Measurements from ENCODE around the gene OVOL3.
A peak's percentile ranks its signal among the peaks of the same experiment; 100 is the strongest.
"Not testable (repeated sequence)": the region's sequence is repeated elsewhere in the genome, so short reads cannot be mapped to it uniquely, and the experiment has no call there.

The OVOL3 gene

DNA sequence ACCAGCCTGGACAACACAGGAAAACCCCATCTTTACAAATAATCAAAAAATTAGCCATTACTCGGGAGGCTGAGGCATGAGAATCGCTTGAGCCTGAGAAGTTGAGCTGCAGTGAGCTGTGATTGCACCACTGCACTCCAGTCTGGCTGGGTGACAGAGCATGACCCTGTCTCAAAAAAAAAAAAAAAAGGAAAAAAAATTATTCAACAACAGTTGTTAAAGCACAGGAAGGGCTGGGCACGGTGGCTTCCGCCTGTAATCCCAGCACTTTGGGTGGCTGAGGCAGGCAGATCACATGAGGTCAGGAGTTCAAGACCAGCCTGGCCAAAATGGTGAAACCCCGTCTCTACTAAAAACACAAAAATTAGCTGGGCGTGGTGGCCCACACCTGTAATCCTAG, 20.3 kb downstream of the OVOL3 start:
- not testable (repeated sequence) for DNase-seq (ENCODE audit: low read depth in 2 of 2)

DNA sequence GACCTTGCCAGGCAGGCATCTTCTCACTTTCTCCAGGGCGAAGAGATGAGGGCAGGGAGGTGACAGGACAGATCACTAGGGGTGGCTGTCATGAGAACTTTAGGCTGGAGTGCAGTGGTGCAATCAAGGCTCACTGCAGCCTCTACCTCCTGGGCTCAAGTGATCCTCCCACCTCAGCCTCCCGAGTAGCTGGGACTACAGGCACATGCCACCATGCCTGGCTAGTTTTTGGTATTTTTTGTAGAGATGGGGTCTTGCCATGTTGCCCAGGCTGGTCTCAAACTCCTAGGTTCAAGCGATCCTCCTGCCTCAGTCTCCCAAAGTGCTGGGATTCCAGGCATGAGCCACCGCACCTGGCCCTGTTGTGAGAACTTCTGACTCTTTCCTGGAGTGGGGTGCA, 23.9 kb downstream of the OVOL3 start:
- not testable (repeated sequence) for DNase-seq (ENCODE audit: low read depth in 2 of 2)

DNA sequence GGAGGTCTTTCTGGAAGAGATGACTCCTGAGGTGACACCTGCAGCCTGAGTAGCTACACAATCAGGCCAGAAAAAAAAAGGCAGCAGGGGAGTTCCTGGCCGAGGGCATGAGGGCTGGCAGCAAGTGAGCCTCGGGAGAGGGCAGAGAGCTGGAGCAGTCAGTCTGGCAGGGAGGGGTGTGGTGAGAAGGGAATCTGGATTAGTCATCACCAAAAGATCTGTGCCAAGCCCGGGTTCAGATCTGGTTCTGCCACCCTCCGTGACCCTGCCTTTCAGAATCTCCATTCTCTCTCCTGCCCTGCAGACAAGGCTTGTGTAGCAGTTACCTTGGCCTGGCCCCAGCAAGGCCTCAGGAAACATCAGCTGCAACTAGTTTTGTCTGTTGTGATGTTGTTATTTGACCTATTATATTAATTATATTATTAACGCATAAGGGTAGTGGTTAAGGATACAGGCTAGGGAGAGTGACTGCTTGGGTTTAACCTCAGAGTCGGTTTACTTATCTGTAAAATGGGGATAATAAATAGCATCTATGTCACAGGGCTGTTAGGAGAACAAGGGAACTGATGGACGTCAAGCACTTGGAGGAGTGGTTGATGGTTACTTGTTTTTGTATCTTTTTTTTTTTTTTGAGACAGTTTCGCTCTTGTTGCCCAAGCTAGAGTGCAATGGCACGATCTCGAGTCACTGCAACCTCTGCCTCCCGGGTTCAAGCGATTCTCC, 26.2 kb downstream of the OVOL3 start:
- DNase-seq (ENCODE audit: low read depth in 2 of 2): no peak

DNA sequence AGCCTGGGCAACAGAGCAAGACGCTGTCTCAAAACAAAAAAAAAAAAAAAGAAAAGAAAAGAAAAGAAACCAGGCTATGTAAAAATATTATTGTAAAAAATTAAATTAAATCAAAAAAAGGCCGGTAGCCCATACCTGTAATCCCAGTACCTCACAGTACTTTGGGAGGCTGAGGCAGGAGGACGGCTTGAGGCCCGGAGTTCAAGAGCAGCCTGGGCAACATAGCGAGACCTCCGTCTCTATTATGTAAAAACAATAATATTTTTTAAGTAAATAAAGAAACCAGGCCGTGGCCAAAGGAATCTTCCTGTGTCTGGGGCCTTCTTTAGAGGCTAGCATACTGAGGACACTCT, 28.2 kb downstream of the OVOL3 start:
- DNase-seq (ENCODE audit: low read depth in 2 of 2): no peak

DNA sequence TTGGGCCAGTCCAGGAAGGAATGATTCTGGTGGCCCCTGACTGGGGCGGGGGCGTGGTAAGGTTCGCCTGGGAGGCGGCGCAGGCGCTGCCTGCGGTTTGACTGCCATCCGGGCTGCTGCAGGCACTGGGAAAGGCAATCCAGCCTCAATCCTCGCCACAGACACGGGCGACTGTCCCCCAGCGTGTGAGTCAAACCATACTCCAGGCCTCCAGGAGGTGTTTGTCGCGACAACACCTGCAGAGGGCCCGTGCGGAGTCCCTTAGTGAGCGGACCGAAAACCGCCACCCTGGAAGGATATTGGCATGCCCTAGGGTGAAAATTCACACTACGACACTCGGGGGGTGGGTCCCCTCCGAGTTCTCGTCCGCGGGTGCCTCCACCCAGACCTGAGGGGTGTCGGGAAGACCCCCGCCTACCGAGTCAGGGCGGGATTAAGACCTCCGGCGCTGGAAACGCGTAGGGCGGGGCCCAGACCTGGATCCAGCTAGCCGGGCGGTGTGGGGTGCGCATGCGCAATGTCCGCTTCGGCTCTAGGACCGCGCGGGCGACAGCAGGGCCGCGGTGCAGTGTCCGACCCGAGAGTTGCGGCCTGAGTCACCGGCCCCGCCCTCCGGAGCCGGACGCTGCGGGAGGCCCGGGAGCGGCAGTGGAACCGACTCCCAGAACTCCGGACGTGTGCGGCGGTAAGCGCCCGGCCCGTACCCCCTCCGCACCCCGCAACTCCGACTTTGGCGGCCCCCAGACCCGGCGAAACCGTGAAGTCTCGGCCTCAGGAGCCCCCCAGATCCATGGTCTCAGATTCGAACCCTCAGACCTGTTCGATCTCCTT, 28.7 kb downstream of the OVOL3 start, which contains the start of gene CAPNS1:
TSS of gene CAPNS1 (plus strand) at position 594 of the 831 bp plus-strand sequence. CDS start 946 bp downstream, outside the sequence.
- DNase-seq (ENCODE audit: low read depth in 2 of 2): peak; percentile 87

DNA sequence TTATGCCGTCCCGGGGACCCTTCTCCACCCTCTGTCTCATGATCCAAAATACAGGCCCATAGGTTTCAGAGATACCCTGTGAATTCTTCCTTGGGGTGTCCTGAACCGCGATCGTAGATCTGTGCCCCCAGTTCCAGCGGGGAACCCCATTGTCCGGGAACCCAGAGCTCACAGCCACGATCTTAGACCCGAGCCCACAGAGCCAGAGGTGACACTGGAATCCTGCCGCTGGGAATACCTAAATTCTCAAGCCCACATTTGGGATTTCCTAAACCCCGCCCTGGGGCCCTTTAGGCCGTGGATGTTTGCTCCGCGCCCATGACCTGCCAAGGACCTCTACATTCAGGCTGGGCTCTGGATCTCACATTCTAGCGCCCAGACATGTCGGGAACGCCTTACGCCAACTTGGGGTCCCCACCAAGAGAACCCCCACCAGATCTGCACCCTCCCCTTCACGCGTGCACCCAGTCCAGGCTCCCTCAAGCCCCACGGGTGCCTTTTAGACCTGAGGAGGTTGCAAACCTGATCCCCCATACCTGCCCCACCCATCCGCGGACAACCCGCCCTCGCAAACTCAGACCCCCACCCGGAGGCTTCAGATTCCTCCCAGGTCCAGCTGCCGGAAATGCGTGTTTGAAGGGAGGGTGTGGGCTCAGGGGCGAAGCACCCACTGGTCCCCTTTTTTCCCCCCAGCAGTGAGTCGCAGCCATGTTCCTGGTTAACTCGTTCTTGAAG, 29.5 kb downstream of the OVOL3 start:
- no peak for DNase-seq (ENCODE audit: low read depth in 2 of 2)

DNA sequence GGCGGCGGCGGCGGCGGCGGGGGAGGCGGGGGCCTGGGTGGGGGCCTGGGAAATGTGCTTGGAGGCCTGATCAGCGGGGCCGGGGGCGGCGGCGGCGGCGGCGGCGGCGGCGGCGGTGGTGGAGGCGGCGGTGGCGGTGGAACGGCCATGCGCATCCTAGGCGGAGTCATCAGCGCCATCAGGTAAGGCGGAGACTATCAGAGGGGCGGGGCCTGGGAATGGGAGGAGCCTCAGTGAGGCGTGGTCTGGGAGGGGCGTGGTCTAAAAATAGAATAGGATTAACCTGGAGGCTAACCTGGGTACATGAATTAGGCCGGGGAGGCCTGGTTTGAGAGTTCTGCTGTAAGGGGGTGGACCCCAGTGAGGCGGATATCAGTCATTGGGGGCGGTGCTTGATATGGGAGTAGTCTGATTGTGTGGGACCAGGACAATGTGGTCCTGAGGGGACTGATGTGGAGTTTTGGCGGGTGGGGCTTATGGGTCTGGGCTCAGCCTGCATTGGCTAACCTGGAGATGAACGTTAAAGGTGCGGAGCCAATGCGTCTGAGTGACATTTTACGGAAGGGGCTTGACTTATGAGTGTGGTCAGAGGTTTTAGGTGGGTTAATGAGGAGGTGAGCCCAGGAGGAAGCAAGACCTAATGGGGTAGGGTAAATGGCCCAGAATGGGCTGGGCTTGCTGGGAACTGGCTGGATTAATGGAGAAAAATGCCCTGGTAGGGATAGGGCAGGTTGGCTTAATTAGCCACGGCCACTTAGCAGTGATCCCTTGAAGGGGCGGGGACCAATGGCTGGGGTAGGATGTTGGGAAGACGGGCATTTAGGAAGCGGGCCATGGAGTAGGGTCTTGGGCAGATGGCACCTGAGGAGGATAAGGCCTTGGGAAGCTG, 30.3 kb downstream of the OVOL3 start:
- peak; percentile 81 to 84 for DNase-seq (ENCODE audit: low read depth in 2 of 2)

DNA sequence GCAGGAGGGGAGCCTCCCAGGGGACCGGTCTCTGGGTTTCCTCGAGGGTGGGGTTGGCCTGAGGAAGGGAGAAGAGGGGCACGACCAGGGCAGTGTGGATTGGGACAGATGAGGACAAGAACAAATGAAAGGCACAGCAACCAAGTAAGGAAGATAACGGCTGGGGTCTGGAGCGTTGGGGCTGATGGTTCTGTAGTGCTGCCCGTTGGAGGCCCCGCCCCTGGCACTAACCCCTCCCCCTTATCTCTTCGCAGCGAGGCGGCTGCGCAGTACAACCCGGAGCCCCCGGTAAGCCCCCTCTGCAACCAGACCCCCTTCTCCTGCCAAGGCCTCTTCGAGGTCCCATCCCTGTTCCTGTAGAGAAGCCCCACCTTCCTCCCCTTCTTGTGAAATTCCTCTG, 31.1 kb downstream of the OVOL3 start:
- no peak for DNase-seq (ENCODE audit: low read depth in 2 of 2)

DNA sequence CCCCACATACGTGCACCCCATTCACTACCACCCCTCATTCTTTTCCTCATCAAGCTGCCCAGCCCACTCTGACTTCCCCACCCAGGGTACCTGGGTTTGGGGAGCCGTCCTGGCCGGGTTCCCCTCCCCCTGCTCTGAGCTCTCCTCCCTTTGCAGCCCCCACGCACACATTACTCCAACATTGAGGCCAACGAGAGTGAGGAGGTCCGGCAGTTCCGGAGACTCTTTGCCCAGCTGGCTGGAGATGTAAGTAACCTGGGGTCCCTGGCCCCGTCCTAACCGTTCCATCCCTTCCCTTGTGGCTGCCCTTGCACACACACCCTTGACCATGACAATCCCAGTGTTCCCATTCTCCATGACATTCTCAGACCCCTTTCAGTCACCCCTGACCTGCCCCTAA, 31.6 kb downstream of the OVOL3 start:
- no peak for DNase-seq (ENCODE audit: low read depth in 2 of 2)

DNA sequence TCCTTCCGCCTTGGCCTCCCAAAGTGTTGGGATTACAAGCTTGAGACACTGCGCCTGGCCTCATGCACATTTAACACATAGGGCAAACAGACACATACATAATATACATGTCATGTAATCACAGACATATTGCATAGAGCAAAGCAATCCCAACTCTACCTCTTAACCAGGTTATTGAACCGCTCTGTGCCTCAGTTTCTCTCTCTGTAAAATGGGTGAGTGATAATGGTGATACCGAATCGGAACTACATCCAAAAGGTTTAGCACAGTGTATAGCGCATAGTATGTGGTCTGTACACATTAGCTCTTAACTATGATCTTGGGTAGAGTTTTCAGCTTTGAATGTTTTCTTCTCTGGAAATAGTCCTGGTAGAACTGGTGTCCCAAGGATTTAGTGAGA, 33.7 kb downstream of the OVOL3 start:
- no peak for DNase-seq (ENCODE audit: low read depth in 2 of 2)

DNA sequence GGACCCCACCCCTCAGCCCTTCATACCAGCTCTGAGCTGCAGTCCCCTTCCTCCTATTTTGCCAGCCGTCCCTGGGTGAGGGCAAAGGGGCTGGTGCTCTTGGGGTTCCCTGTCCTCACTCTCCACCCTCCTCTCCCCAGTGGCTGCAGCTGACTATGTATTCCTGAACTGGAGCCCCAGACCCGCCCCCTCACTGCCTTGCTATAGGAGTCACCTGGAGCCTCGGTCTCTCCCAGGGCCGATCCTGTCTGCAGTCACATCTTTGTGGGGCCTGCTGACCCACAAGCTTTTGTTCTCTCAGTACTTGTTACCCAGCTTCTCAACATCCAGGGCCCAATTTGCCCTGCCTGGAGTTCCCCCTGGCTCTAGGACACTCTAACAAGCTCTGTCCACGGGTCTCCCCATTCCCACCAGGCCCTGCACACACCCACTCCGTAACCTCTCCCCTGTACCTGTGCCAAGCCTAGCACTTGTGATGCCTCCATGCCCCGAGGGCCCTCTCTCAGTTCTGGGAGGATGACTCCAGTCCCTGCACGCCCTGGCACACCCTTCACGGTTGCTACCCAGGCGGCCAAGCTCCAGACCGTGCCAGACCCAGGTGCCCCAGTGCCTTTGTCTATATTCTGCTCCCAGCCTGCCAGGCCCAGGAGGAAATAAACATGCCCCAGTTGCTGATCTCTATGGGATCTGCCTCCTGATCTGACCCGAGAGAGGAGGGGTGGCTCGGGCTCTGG, 38.9 kb downstream of the OVOL3 start:
- DNase-seq (ENCODE audit: low read depth in 2 of 2): no peak

DNA sequence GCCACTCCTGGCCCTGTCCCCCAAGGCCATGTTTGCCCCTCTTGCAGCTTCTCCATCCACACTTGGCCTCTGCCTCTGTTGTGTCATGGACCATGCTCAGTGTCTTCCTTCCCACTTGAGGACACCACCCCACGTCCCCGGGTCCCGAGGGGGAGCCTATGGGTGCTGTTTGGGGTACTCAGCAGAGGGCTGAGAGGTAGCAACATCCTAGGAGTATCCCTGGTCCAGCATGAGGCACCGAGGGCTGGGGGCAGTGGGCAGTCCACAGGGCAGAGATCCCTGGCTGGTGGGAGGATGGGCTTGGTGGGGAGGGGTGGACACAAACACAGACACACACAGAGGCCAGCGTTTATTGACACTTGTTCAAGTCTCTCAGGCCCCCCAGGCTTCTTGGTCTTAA, 39.6 kb downstream of the OVOL3 start:
- DNase-seq (ENCODE audit: low read depth in 2 of 2): no peak

DNA sequence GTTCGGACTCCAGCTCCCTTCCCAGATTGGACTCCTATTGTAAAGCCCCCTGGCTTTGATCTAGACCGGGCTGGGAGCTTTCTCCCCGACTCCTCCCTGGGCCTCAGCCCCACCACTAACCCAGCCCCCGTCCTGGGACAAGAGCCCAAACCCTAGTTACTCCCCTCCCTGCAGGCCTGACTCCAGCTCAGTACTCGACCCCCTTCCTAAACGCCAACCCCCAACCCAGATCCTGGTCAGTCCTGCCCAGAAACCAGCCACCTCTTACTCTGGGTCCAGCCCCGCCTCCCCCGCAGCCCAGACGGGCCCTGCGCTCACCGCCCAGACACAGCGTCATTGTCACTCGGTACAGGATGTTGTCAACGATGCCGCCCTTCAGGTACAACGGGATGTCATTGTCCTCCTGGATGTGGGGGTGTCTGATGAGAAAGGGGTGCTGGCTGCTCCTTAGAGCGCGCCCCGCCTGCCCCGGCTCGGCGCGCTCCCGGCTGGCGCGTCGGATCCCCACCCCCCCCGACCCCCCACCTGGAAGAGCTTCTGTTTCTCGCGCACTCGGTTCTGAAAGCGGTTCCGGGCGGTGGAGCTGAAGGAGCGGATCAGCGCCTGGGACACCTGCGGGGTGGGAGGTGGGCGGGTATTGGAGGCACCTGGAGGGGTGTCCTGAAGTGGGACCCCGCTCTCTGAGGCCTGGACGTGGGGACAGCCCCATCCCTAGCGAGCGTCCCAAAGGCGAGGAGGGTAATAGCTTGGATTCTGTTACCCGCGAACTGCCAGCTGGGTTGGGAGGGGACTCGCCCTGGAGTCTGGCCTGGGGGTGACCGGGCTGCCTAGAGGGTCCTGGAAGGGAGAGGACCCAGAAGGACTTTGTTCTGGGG, 40.4 kb downstream of the OVOL3 start:
- no peak for DNase-seq (ENCODE audit: low read depth in 2 of 2)

DNA sequence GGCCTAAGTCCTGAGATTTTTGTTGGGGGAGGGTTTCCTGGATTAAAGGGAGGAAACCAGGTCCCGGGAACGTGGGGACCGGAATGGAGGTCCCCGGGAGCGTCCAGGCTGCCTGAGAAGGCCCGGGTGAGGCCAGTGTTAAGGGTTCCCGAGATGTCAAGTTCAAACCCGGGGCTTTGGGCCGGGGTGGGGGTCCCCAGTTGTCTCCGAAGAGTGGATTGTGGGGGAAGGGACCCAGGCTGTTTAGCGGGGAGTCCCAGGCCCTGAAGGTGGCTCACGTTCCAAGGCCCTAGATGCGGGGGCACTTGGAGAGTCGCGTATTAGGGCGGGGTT, 41.0 kb downstream of the OVOL3 start:
- DNase-seq (ENCODE audit: low read depth in 2 of 2): no peak

DNA sequence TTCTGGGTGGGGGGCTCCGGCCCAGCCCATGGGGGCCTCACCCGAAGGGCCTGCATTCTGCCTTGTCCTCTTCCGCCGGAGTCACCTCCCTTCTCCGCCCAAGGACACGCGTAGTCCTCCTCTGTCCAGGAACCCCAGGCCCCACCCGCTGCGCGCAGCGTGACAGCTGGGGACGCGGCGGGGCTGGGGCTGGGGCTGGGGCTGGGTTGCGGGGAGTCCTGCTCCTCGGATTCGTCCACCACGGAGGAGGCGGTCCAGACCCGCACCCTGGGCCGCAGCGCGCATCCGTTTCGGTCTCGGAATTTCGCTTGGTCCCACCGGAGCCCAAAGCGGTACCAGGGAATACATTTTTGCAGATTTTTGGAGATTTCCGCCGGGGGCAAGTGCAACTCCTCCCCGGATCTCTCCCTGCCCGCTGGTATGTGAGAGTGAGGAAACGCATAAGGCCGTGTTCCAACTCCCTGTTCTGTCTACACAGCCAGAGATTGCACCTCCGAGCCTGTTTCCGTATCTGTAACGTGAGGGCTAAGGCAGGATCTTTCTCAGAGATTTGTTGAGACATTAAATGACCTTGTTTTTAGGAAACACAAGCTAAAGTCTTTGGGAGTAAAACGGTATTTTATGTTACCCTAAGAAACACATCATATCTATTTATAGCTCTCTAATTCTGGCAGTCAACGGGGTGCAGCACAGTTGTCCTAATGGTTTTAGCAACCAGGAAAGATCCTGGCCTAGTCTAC, 41.6 kb downstream of the OVOL3 start, which contains the start of gene COX7A1:
TSS of gene COX7A1 (minus strand) at position 96 of the 740 bp plus-strand sequence. CDS start at position 56, 40 bp downstream.
- DNase-seq (ENCODE audit: low read depth in 2 of 2): no peak

DNA sequence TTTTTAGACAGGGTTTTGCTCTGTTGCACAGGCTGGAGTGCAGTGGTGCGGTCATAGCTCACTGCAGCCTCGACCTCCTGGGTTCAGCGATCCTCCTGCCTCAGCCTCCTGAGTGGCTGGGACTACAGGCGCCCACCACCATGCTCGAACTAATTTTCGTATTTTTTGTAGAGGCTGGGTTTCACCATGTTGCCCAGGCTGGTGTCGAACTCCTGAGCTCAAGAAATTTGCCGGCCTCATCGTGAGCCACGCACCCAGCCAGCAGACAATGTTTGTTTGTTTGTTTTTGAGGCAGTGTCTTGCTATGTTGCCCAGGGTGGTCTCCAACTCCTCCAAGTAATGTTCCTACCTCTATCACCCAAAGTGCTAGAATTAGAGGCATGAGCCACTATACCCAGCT, 42.2 kb downstream of the OVOL3 start:
- DNase-seq (ENCODE audit: low read depth in 2 of 2): no peak

DNA sequence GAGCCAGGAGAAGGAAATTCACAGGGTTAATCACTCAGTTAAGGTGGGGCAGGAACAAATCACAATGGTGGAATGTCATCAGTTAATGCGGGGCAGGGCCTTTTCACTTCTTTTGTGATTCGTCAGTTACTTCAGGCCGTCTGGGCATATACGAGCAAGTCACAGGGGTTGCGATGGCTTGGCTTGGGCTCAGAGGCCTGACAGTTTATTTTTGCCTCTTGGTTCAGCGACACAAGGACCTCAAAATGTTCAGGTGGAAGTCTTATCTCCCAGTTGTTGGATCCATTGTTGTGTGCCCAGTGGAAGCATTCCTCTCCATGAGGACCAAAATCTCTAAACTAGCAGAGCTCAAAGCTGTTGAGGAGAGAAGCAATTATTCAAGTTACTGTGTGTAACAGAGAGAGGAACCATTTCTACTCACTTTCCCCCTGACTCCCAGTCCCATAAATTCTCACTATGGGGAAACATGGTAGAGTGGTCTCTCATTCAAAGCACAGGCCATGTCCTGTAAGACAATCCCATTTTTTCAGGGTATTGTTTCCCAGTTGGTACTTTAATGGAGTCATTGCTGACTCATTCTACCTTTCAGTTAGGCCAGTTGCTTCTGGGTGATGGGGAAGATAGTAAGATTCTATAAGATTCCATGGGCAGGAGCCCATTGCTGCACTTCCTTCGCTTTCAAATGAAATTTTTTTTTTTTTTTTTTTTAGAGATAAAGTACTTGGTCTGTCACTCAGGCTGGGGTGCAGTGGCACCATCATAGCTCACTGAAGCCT, 50.1 kb downstream of the OVOL3 start:
- no peak for DNase-seq (ENCODE audit: low read depth in 2 of 2)

All from stimulated activated CD8-positive, alpha-beta memory T cell treated with anti-CD3 and anti-CD28 coated beads, Interleukin-2, amount 100 ng/mL, for 1 hour (primary cell).